ENCODE results near the gene CDCA4. TPM values are rescaled to one million over a fixed set of nuclear protein-coding genes. Genes with fewer than 3 reads are reported as not detected.

CDCA4 gene
- total RNA-seq, 1 donor from 2014 or later, result 47.4 TPM

GRCh38 chr14:105059035-105059924 lies 38.4 kb upstream of the CDCA4 start:
- intact Hi-C loops (cut with micrococcal nuclease), result loop anchor here (1.0 kb wide), 1 partner anchor 14 kb away; no protein-coding TSS in a partner anchor

- intact Hi-C loops (cut with micrococcal nuclease), result loop anchor here (1.0 kb wide), 1 partner anchor 13 kb away; no protein-coding TSS in a partner anchor
These were observed 37.7 kb upstream of the CDCA4 start for GRCh38 chr14:105058521-105059034.

GRCh38 chr14:105056303-105056831 lies 35.5 kb upstream of the CDCA4 start:
- intact Hi-C loops (cut with micrococcal nuclease), result no loop called here

- intact Hi-C loops (cut with micrococcal nuclease), result no loop called here
These were observed 34.9 kb upstream of the CDCA4 start for GRCh38 chr14:105055736-105056302.

GRCh38 chr14:105055334-105055733 lies 34.5 kb upstream of the CDCA4 start:
- intact Hi-C loops (cut with micrococcal nuclease), result no loop called here

- intact Hi-C loops (cut with micrococcal nuclease), result no loop called here
These were observed 33.1 kb upstream of the CDCA4 start for GRCh38 chr14:105053996-105054395.

GRCh38 chr14:105053421-105053820 lies 32.5 kb upstream of the CDCA4 start:
- intact Hi-C loops (cut with micrococcal nuclease), result no loop called here

- intact Hi-C loops (cut with micrococcal nuclease), result no loop called here
These were observed 31.2 kb upstream of the CDCA4 start for GRCh38 chr14:105052110-105052458.

- intact Hi-C loops (cut with micrococcal nuclease), result no loop called here
These were observed 30.6 kb upstream of the CDCA4 start for GRCh38 chr14:105051182-105052109.

- intact Hi-C loops (cut with micrococcal nuclease), result no loop called here
These were observed 29.6 kb upstream of the CDCA4 start for GRCh38 chr14:105050551-105050897.

GRCh38 chr14:105049753-105050550 lies 29.1 kb upstream of the CDCA4 start:
- intact Hi-C loops (cut with micrococcal nuclease), result no loop called here

- intact Hi-C loops (cut with micrococcal nuclease), result no loop called here
These were observed 26.6 kb upstream of the CDCA4 start for GRCh38 chr14:105047283-105048016.

- intact Hi-C loops (cut with micrococcal nuclease), result no loop called here
These were observed 26.0 kb upstream of the CDCA4 start for GRCh38 chr14:105046891-105047282.

GRCh38 chr14:105045710-105046326 lies 24.9 kb upstream of the CDCA4 start:
- intact Hi-C loops (cut with micrococcal nuclease), result loop anchor here (1.0 to 2.0 kb wide), 9 partner anchors 13 to 306 kb away; partner anchors contain the start of genes CDCA4 and GPR132

GRCh38 chr14:105043641-105044040 lies 22.8 kb upstream of the CDCA4 start:
- intact Hi-C loops (cut with micrococcal nuclease), result loop anchor here (2.0 kb wide), 1 partner anchor 147 kb away; no protein-coding TSS in a partner anchor

GRCh38 chr14:105042813-105043212 lies 21.9 kb upstream of the CDCA4 start:
- intact Hi-C loops (cut with micrococcal nuclease), result no loop called here

GRCh38 chr14:105041841-105042765 lies 21.2 kb upstream of the CDCA4 start:
- intact Hi-C loops (cut with micrococcal nuclease), result no loop called here
